Adrenal gland (tissue), 12 donors: ENCODE measurements around the gene CD28. TPM values are rescaled to one million over a fixed set of nuclear protein-coding genes. Genes with fewer than 3 reads are reported as not detected.

Experiments
- DNase-seq, 7 donors: peaks; one replicate each; pipeline ENCODE4 v3.0.0-alpha.2; 2019 to 2020
- H3K27ac ChIP-seq, 5 donors: fragments of 200-600 bp; sonication (generic) in 4 of 5; 1 replicate in 3 of 5; 2 replicates in 2 of 5; pipeline versions ENCODE4 v1.5.1 to v1.8.0; 2016 to 2020; ENCODE audit warnings: mild to moderate bottlenecking in 1 of 5
- H3K27me3 ChIP-seq: fragments of 200-600 bp; 2 replicates; pipeline ENCODE4 v1.8.0; 2021
- H3K36me3 ChIP-seq, 2 donors: fragments of 200-600 bp; replicated peaks in 1 of 2; 1 replicate in 1 of 2; 2 replicates in 1 of 2; pipeline versions ENCODE4 v1.5.1 to v1.8.0; 2018 to 2022
- H3K4me1 ChIP-seq, 2 donors: fragments of 200-600 bp; replicated peaks in 1 of 2; 1 replicate in 1 of 2; 2 replicates in 1 of 2; pipeline versions ENCODE4 v1.5.1 to v1.8.0; 2018 to 2021
- H3K4me3 ChIP-seq, 4 donors: fragments of 200-600 bp; sonication (generic) in 3 of 4; one replicate each; pipeline ENCODE4 v1.5.1; 2016 to 2018
- H3K9me3 ChIP-seq, 3 donors: fragments of 200-600 bp; sonication (generic) in 1 of 3; replicated peaks in 1 of 3; 1 replicate in 2 of 3; 2 replicates in 1 of 3; pipeline versions ENCODE4 v1.5.1 to v1.8.0; 2016 to 2021
- CTCF ChIP-seq, 6 experiments: fragments of 450-650 bp in 4 of 6; fragments of 200-600 bp in 2 of 6; sonication (generic) in 1 of 6; IDR thresholded peaks; 1 replicate in 5 of 6; 2 replicates in 1 of 6; pipeline versions ENCODE4 v1.5.1 to v1.8.0; 2016 to 2021; ENCODE audit warnings: antibody characterized with exemption in 6 of 6, mild to moderate bottlenecking in 2 of 6, moderate library complexity in 1 of 6
- POLR2A ChIP-seq, 2 donors: fragments of 450-650 bp; IDR thresholded peaks; one replicate each; pipeline ENCODE4 v1.6.1; 2017; ENCODE audit warnings: antibody characterized with exemption in 2 of 2, mild to moderate bottlenecking in 2 of 2, moderate library complexity in 1 of 2
- WGBS, 4 donors: extraction: QIAGEN DNeasy Blood & Tissue Kit in 2 of 4; methylation state at CpG; one replicate each; pipeline versions ENCODE4 v1.1.5 to v1.1.7; 2013 to 2017; 5-methylcytosine and 5-hydroxymethylcytosine counted together
- intact Hi-C, 2 donors: fragments of 100-400 bp; cut with DNase I; formaldehyde crosslinking; loops; one replicate each; pipeline versions ENCODE4 v1.14.1 to v1.15.0; 2022 to 2023
- polyA plus RNA-seq, 3 donors: library from polyadenylated mRNA; stranded (reverse); fragments of 200-250 nt in 2 of 3; fragments of 350-450 nt in 1 of 3; fragmentation: Illumina TruSeq in 1 of 3; extraction: RNeasy Lipid Tissue Mini Kit (QIAGEN cat#74804) in 1 of 3; gene quantifications; one replicate each; pipeline ENCODE4 v1.2.3, GENCODE V29; 2013 to 2014
- total RNA-seq, 9 donors: library from RNA; depleted of rRNA in 4 of 9; stranded (reverse); fragments of >200 nt in 4 of 9; fragments of 120-200 nt in 1 of 9; fragmentation: NEBNext Ultra II Directional in 1 of 9; extraction: Animal tissue kit (Norgen Biotek cat#: 25700) in 1 of 9; gene quantifications; one replicate each; pipeline versions ENCODE4 v1.1.0 to v1.2.4, GENCODE V29; 2013 to 2023
- donor health status: healthy with polysubstance abuse.
- donor health status: Bipolar disorder and iron deficiency.
- donor health status: DM: yes; HTN: yes; CAD: no.
- donor health status: DM: no; HTN: no; CAD: no.
- donor health status: DM: no; HTN: no; CAD: no.
- donor health status: DM: yes; HTN: yes; CAD: no.

The CD28 gene
- total and polyA plus RNA-seq, 12 donors: 0.08 to 1.4 (median 0.32) TPM; not detected in 1

GRCh38 chr2:203733684-203734083 is 27.2 kb downstream of the CD28 start:
- intact Hi-C loops: no loop called here
- no peak for DNase-seq
- no peaks in the 10 kb centered on the region for H3K9me3 ChIP-seq
- H3K36me3 ChIP-seq: no peaks in the 10 kb centered on the region
- no peaks in the 10 kb centered on the region for H3K27me3 ChIP-seq
- H3K4me3 ChIP-seq: no peak overlapping the region
- no peak overlapping the region for H3K27ac ChIP-seq
- WGBS, 4 donors: 78 to 92% (median 87%) methylated on average over 1 of the region's 1 CpG
- TF ChIP-seq POLR2A (IDR thresholded peaks at IDR 0.05): no peak
- no peaks in the 10 kb centered on the region for H3K4me1 ChIP-seq

- TF ChIP-seq CTCF (IDR thresholded peaks at IDR 0.05) (no peak), POLR2A (IDR thresholded peaks at IDR 0.05) (no peak)
- WGBS, 4 donors: 90 to 99% (median 97%) methylated on average over 12 of the region's 12 CpGs
- intact Hi-C loops: no loop called here
Measured at GRCh38 chr2:203734276-203734983, 28.0 kb downstream of the CD28 start.

DNA sequence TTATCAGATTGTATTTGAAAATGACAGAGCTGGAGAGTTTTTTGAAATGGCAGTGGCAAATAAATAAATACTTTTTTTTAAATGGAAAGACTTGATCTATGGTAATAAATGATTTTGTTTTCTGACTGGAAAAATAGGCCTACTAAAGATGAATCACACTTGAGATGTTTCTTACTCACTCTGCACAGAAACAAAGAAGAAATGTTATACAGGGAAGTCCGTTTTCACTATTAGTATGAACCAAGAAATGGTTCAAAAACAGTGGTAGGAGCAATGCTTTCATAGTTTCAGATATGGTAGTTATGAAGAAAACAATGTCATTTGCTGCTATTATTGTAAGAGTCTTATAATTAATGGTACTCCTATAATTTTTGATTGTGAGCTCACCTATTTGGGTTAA is 30.9 kb downstream of the CD28 start:
- DNase-seq: no peak
- TF ChIP-seq POLR2A (IDR thresholded peaks at IDR 0.05): no peak
- TF ChIP-seq CTCF (IDR thresholded peaks at IDR 0.05): no peak
- intact Hi-C loops: no loop called here
- Histone ChIP-seq H3K4me1 (no peaks in the 10 kb centered on the region), H3K4me3 (no peak overlapping the region), H3K27me3 (no peaks in the 10 kb centered on the region), H3K36me3 (no peaks in the 10 kb centered on the region), H3K9me3 (no peaks in the 10 kb centered on the region), H3K27ac (no peak overlapping the region)
- WGBS, 4 donors: 84 to 94% (median 92%) methylated on average over 1 of the region's 1 CpG

More at GRCh38 chr2:203734276-203734983, 28.0 kb downstream of the CD28 start:
- Histone ChIP-seq H3K27me3 (no peaks in the 10 kb centered on the region), H3K9me3 (no peaks in the 10 kb centered on the region), H3K27ac (no peak overlapping the region), H3K4me1 (no peaks in the 10 kb centered on the region), H3K4me3 (no peak overlapping the region), H3K36me3 (no peaks in the 10 kb centered on the region)
- no peak for DNase-seq

- WGBS, 4 donors: 73 to 92% (median 86%) methylated on average over 2 of the region's 2 CpGs
- no peak for DNase-seq
- intact Hi-C loops: no loop called here
Measured at GRCh38 chr2:203739351-203739750, 32.9 kb downstream of the CD28 start.

More at GRCh38 chr2:203739351-203739750, 32.9 kb downstream of the CD28 start:
- Histone ChIP-seq H3K27ac (no peak overlapping the region), H3K36me3 (no peaks in the 10 kb centered on the region), H3K9me3 (no peaks in the 10 kb centered on the region), H3K4me3 (no peak overlapping the region), H3K27me3 (no peaks in the 10 kb centered on the region), H3K4me1 (no peaks in the 10 kb centered on the region)
- TF ChIP-seq CTCF (IDR thresholded peaks at IDR 0.05) (no peak), POLR2A (IDR thresholded peaks at IDR 0.05) (no peak)
